ENCODE measurements around the gene CTSE. TPM values are rescaled to one million over a fixed set of nuclear protein-coding genes. Genes with fewer than 3 reads are reported as not detected.

The CTSE gene
- total and polyA plus RNA-seq, 2 experiments from 2014 or later: not detected

GRCh38 chr1:206010060-206010459, 13.6 kb downstream of the CTSE start (continued):
- TF ChIP-seq ZNF462 (CRISPR knock-in tag; IDR thresholded peaks at IDR 0.05): no peak

- H4K20me1 ChIP-seq (replicated peaks; ENCODE audit: insufficient read depth): no peaks in the 10 kb centered on the region
- no peaks in the 10 kb centered on the region for H3F3A ChIP-seq (replicated peaks; ENCODE audit: low read depth)
- TF ChIP-seq JUNB (IDR thresholded peaks at IDR 0.05; ENCODE audit: unreplicated experiment): no peak
- no peak for TF ChIP-seq EZH2phosphoT487 (IDR thresholded peaks at IDR 0.05; ENCODE audit: unreplicated experiment)
- TF ChIP-seq CREB1 (CRISPR knock-in tag; IDR thresholded peaks at IDR 0.05; ENCODE audit: low read depth): no peak
- H3K9me2 ChIP-seq (ENCODE audit: insufficient read depth): no peaks in the 10 kb centered on the region; the same call in 1 of the 2 replicates
- no peak for ATAC-seq
- Mint-ChIP-seq H3K27me3 (ENCODE audit: insufficient read depth, low read depth, poor library complexity) (peaks cover 9% of the 10 kb centered on the region), H3K9me3 (no peaks in the 10 kb centered on the region), H3K36me3 (ENCODE audit: low read depth) (no peaks in the 10 kb centered on the region), H3K27ac (no peak overlapping the region), H3K4me3 (no peak overlapping the region), H3K4me1 (peaks cover 2% of the 10 kb centered on the region)
- no peak overlapping the region for H3K4me3 ChIP-seq
- DNase-seq (ENCODE audit: low spot score): no peak
- H3K27ac ChIP-seq (ENCODE audit: low read depth): no peak overlapping the region
- H3K27me3 ChIP-seq (ENCODE audit: insufficient read depth): no peaks in the 10 kb centered on the region
- H3K4me1 ChIP-seq (ENCODE audit: insufficient read depth): no peaks in the 10 kb centered on the region
- H2AFZ ChIP-seq: no peak overlapping the region; the same call in 1 of the 2 replicates
- no peaks in the 10 kb centered on the region for H3K36me3 ChIP-seq (ENCODE audit: insufficient read depth)
- no peak overlapping the region for H3K4me2 ChIP-seq
- H3K79me2 ChIP-seq (replicated peaks; ENCODE audit: insufficient read depth): no peaks in the 10 kb centered on the region
Measured at GRCh38 chr1:206006946-206007345, 16.7 kb downstream of the CTSE start.

- no peak overlapping the region for H3K27ac ChIP-seq (ENCODE audit: low read depth)
- Mint-ChIP-seq H3K27ac (no peak overlapping the region), H3K36me3 (ENCODE audit: low read depth) (no peaks in the 10 kb centered on the region), H3K27me3 (ENCODE audit: insufficient read depth, low read depth, poor library complexity) (peaks cover 16% of the 10 kb centered on the region), H3K4me3 (no peak overlapping the region), H3K4me1 (peaks cover 4% of the 10 kb centered on the region; the same call in 1 of the 3 replicates), H3K9me3 (no peaks in the 10 kb centered on the region)
- no peak overlapping the region for H3K4me3 ChIP-seq
- ATAC-seq (no peak), DNase-seq (ENCODE audit: low spot score) (no peak)
- no peaks in the 10 kb centered on the region for H3K79me2 ChIP-seq (replicated peaks; ENCODE audit: insufficient read depth)
- no peak overlapping the region for H3K4me2 ChIP-seq
- H3K36me3 ChIP-seq (ENCODE audit: insufficient read depth): no peaks in the 10 kb centered on the region
- H3K4me1 ChIP-seq (ENCODE audit: insufficient read depth): no peaks in the 10 kb centered on the region
- H3F3A ChIP-seq (replicated peaks; ENCODE audit: low read depth): no peaks in the 10 kb centered on the region
- H2AFZ ChIP-seq: no peak overlapping the region; the same call in 1 of the 2 replicates
- no peaks in the 10 kb centered on the region for H4K20me1 ChIP-seq (replicated peaks; ENCODE audit: insufficient read depth)
- H3K27me3 ChIP-seq (ENCODE audit: insufficient read depth): no peaks in the 10 kb centered on the region
- H3K9me2 ChIP-seq (ENCODE audit: insufficient read depth): no peaks in the 10 kb centered on the region; the same call in 1 of the 2 replicates
- no peak for TF ChIP-seq EZH2 (IDR thresholded peaks at IDR 0.05; ENCODE audit: low read depth, unreplicated experiment)
- no peak for TF ChIP-seq CTCF (conservative IDR thresholded peaks at IDR 0.05; ENCODE audit: low read depth in 2 of 2)
- no peak for TF ChIP-seq JUNB (IDR thresholded peaks at IDR 0.05; ENCODE audit: unreplicated experiment)
- no peak for TF ChIP-seq CREB1 (CRISPR knock-in tag; IDR thresholded peaks at IDR 0.05; ENCODE audit: low read depth)
- no peak for TF ChIP-seq ZNF331 (CRISPR knock-in tag; IDR thresholded peaks at IDR 0.05; ENCODE audit: low read depth)
Measured at GRCh38 chr1:206005778-206006180, 17.9 kb downstream of the CTSE start.
